RKO (cell line): ENCODE results near the gene DDX10.
A peak's percentile ranks its signal among the peaks of the same experiment; 100 is the strongest.
"Not testable (repeated sequence)": the region's sequence is repeated elsewhere in the genome, so short reads cannot be mapped to it uniquely, and the experiment has no call there.

Experiments
- DNase-seq: peaks from one replicate; pipeline ENCODE4 v3.0.0-alpha.2; 2016; ENCODE audit warnings: low spot score

The DDX10 gene

GRCh38 chr11:108715239-108715638 is 50.4 kb downstream of the DDX10 start:
- DNase-seq, result no peak

DNA sequence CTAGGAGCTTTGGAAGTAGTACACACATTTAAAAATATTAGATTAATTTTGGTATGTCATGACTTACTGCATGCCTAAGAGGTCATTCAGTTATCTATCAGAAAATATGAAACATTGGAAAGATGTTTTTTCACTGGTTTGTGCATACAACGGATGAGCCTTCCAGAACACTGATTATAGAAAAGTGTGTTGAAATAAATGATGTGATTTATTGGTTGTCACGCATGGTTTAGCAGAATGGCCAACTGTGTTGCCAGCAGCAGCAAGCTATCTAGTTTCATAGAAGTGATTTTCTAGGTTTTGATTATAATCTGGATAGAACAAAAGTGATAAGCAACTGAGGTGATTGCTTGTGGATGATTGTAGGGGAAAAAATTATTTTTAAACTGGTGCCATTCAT is 53.6 kb downstream of the DDX10 start:
- DNase-seq, result no peak

GRCh38 chr11:108724974-108725689 is 60.3 kb downstream of the DDX10 start:
- DNase-seq, result no peak

GRCh38 chr11:108726077-108726800 is 61.4 kb downstream of the DDX10 start:
- no peak for DNase-seq

- no peak for DNase-seq
Measured at GRCh38 chr11:108727665-108728064, 62.8 kb downstream of the DDX10 start.

DNA sequence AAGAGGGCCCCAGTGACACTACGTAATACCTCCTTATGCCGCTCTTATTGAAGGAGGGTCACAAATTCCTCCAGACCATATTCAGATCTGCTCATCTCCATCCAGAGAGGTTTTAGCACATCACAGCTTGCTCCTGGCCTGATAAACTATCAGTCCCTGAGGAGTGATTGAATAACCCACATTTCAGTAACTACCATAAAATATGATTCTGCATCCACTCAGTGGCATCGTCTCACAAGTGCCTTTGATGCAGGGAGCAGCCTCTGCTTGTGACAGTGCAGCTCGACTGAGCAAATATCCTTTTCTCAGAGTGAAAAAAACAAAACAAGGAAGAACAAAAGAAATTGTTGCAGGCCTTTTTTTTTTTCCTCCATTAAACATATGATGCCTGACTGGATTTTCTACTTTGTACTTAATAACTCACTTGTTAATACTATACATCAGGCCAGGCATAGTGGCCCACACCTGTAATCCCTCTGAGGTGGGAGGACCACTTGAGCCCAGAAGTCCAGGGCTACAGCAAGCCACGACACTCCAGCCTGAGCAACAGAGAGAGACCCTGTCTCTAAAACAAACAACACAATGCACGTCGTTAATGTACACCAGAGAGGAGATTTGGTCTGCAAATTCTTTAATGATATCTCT is 64.5 kb downstream of the DDX10 start:
- DNase-seq, result no peak

DNA sequence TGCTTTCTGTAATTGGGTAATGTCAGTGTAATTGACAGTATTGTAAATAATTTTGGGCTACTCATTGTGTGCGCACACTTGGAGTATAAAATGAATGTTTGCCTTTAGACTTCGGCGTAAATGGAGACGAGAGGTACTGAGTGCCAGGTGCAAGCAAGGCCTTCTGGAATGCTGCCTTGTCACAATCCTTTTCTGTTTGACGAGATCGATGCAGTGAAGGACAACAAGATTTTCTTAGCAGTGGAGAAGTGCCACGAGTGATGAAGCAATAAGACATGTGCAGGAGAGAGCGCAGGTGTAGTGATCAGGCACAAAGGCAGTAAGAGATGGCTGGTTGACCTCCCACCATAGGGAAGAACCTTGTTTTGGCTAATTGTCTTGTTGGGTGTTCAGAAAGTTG is 67.5 kb downstream of the DDX10 start:
- DNase-seq, result no peak

GRCh38 chr11:108733479-108734116 is 68.7 kb downstream of the DDX10 start:
- DNase-seq, result peak; percentile 19

DNA sequence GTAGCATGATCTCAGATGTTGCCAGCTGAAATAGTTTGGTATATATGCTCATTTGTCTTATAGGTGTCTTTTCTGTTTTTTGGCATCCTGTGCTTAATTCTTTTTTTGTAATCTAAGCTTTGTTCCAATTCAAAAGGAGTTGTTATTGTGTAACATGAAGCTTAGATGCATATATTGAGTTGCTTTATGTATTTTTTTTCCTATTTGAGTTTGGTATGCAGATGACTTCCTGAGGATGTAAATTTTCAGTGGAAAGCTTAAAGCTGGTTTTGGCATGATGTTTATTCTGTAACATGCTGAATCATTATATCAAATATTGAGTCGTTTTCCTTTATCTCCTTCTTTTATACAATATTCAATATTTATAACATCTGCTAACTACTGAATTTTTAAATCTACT is 69.4 kb downstream of the DDX10 start:
- DNase-seq, result no peak

- DNase-seq, result peak; percentile 26
Measured at GRCh38 chr11:108734956-108735559, 70.2 kb downstream of the DDX10 start.

GRCh38 chr11:108740132-108740531 is 75.3 kb downstream of the DDX10 start:
- DNase-seq, result not testable (repeated sequence)

DNA sequence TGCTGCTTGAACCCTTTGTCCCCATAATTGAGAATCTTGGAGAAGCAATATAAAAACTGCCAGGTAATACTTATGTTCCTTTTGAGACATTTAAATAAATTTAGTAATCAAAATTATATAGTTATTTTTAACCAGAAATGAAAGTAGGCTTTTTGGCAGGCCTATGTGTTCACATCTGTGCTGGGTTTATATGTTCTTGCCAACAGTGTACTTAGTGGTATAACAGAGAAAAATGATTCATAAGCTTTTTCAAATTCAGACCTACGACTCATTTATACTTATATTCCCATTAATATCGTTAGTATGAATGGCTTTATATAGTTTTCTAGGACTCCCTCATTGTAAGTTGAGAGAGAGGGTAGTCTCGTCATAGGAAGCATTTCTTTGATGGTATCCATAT is 79.0 kb downstream of the DDX10 start:
- no peak for DNase-seq

- no peak for DNase-seq
Measured at GRCh38 chr11:108748968-108749367, 84.1 kb downstream of the DDX10 start.

DNA sequence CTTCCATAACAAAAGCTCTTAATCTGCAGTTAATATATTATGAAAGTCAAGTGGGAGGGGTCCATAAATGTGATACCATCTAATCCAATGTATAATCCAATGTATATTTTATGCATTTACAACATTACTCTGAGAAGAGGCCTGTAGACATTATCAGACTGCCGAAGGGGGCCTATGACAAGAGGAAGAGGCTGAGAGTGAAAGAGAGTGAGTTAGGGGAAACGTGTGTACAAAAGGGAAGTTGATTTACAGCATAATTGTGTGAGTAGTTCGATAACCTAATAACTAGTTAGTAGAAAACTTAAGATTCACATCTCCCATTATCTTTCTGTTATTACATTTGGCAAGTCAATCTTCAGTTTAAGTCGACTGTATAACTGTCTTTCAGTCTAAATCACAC is 86.6 kb downstream of the DDX10 start:
- no peak for DNase-seq

- DNase-seq, result no peak
Measured at GRCh38 chr11:108752297-108752751, 87.5 kb downstream of the DDX10 start.

- no peak for DNase-seq
Measured at GRCh38 chr11:108754901-108755625, 90.2 kb downstream of the DDX10 start.

- DNase-seq, result no peak
Measured at GRCh38 chr11:108757630-108758029, 92.8 kb downstream of the DDX10 start.

DNA sequence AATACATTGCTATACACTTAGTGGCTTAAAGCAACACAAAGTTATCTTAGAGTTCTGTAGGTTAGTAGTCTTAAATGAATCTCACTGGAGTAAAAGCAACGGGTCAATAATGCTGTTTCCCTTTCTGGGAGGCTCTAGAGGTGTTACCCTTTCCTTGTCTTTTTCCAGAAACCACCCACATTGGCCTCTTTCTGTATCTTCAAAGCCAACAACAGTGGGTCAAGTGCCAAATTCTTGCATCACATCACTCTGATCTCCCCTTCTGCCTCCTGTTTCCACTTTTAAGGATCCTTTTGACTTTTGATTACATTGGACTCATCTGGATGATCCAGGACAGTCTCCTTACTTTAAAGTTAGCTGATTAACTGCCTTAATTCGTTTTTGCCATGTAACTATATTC is 93.6 kb downstream of the DDX10 start:
- DNase-seq, result no peak

DNA sequence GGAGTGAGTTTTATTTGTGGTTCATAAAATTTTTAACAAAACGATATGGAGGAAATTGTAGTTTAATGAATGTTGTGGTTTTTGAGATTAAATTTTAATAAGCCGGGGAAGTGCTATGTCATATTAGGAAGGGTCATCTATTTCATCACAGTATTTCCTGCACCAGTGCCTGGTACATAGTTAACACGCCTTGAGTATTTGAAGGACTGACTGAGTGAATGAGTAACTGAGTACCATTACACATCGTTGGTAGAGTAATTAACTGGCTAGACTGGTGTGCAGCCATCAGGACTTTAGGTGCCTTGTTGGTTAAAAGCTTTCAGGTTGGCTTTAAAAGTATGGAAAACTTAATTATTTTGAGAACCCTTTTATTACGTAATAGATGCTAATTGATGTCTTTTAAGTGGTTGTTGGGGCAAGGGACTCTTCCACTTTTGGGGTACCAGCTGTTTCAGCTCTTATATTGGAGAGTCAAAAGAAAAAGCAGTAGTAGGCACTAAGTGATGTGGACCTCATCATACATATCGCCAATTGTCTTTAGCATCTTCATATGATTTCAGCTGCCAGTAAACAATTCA is 101.8 kb downstream of the DDX10 start:
- no peak for DNase-seq

DNA sequence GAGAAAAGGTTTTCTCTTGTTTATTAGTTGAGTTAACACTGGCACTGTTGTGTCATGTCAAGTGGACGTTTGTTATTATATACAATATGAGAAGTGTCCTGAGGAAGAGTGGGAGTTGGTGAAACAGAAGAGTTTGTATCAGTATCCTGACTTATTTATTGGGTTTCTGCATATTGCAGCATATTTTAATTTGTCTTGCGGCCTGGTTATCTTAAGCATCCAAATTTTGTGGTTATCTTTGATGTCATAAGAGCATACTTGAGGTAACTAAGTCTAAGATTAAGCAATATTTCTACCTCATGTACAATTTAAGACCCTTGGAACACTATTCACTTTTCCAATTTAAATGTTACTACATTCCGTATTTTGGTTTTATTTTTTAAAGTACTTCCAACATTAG is 103.5 kb downstream of the DDX10 start:
- DNase-seq, result no peak

- no peak for DNase-seq
Measured at GRCh38 chr11:108768964-108769363, 104.1 kb downstream of the DDX10 start.
